SKM-1 treated with dmso at 0.1 percent for 144 hours (cell line): ENCODE measurements around the gene AKR1C1.
"Not testable (repeated sequence)": the region's sequence is repeated elsewhere in the genome, so short reads cannot be mapped to it uniquely, and the experiment has no call there.

Source experiments
- DNase-seq: peaks from one replicate; lab custom pipeline; 2025; ENCODE audit not compliant: unreplicated experiment; lab: John Stamatoyannopoulos, UW

Gene AKR1C1

GRCh38 chr10:4962876-4963814, at the start of gene AKR1C1:
TSS of gene AKR1C1 (plus strand) at chr10:4963415. CDS start at chr10:4963445, 30 bp downstream.
- DNase-seq = not testable (repeated sequence)

GRCh38 chr10:4914213-4914850, 48.9 kb upstream of the AKR1C1 start:
- DNase-seq = no peak

- no peak for DNase-seq
These were observed 47.0 kb upstream of the AKR1C1 start for GRCh38 chr10:4916086-4916716.

- no peak for DNase-seq
These were observed 45.0 kb upstream of the AKR1C1 start for GRCh38 chr10:4918236-4918635.

GRCh38 chr10:4924482-4924881, 38.7 kb upstream of the AKR1C1 start:
- DNase-seq = not testable (repeated sequence)

- DNase-seq = no peak
These were observed 36.8 kb upstream of the AKR1C1 start for GRCh38 chr10:4926400-4926799.

- no peak for DNase-seq
These were observed 31.6 kb upstream of the AKR1C1 start for GRCh38 chr10:4931587-4931986.

GRCh38 chr10:4934391-4934987, 28.7 kb upstream of the AKR1C1 start:
- DNase-seq = no peak

GRCh38 chr10:4937346-4937745, 25.9 kb upstream of the AKR1C1 start:
- DNase-seq = no peak

- DNase-seq = no peak
These were observed 23.8 kb upstream of the AKR1C1 start for GRCh38 chr10:4939224-4940072.

GRCh38 chr10:4940073-4940428, 23.2 kb upstream of the AKR1C1 start:
- not testable (repeated sequence) for DNase-seq

- not testable (repeated sequence) for DNase-seq
These were observed 22.3 kb upstream of the AKR1C1 start for GRCh38 chr10:4940909-4941308.

GRCh38 chr10:4941540-4942330, 21.5 kb upstream of the AKR1C1 start:
- DNase-seq = no peak

- DNase-seq = not testable (repeated sequence)
These were observed 20.3 kb upstream of the AKR1C1 start for GRCh38 chr10:4942931-4943330.

GRCh38 chr10:4943416-4943815, 19.8 kb upstream of the AKR1C1 start:
- not testable (repeated sequence) for DNase-seq

GRCh38 chr10:4943821-4944220, 19.4 kb upstream of the AKR1C1 start:
- DNase-seq = no peak

GRCh38 chr10:4944841-4945240, 18.4 kb upstream of the AKR1C1 start:
- no peak for DNase-seq

GRCh38 chr10:4945766-4946717, 17.2 kb upstream of the AKR1C1 start:
- no peak for DNase-seq
